ENCODE measurements around the gene SMIM43. TPM values are rescaled to one million over a fixed set of nuclear protein-coding genes. Genes with fewer than 3 reads are reported as not detected.
A peak's percentile ranks its signal among the peaks of the same experiment; 100 is the strongest.
"Not testable (repeated sequence)": the region's sequence is repeated elsewhere in the genome, so short reads cannot be mapped to it uniquely, and the experiment has no call there.

SMIM43 gene
- total and polyA plus RNA-seq, 5 donors: 0.07 to 0.12 TPM; not detected in 3

- Histone ChIP-seq H3K9me3 (ENCODE audit: control insufficient read depth, low read length) (no peaks in the 10 kb centered on the region), H3K27ac (ENCODE audit: low read length) (no peak overlapping the region), H3K4me1 (ENCODE audit: control insufficient read depth, insufficient read depth, low read length) (no peaks in the 10 kb centered on the region), H3K27me3 (ENCODE audit: control insufficient read depth, insufficient read depth) (no peaks in the 10 kb centered on the region), H3K4me3 (ENCODE audit: low read length) (no peak overlapping the region)
- DNase-seq (no peak), ATAC-seq (no peak)
- intact Hi-C loops (cut with DNase I): no loop called here
- 66% methylated on average over 3 of the region's 3 CpGs for WGBS
Observed at GRCh38 chr4:121760205-121760604, 4.8 kb downstream of the SMIM43 start.

- no peak for DNase-seq
- no peak overlapping the region for H3K4me3 ChIP-seq (ENCODE audit: low read length)
- no peak overlapping the region for H3K27ac ChIP-seq (ENCODE audit: low read length)
- no peak for ATAC-seq
- intact Hi-C loops (cut with DNase I): no loop called here
- 88% methylated on average over 2 of the region's 2 CpGs for WGBS
- no peaks in the 10 kb centered on the region for H3K27me3 ChIP-seq (ENCODE audit: control insufficient read depth, insufficient read depth)
- H3K4me1 ChIP-seq (ENCODE audit: control insufficient read depth, insufficient read depth, low read length): no peaks in the 10 kb centered on the region
- H3K9me3 ChIP-seq (ENCODE audit: control insufficient read depth, low read length): no peaks in the 10 kb centered on the region
Observed at GRCh38 chr4:121758925-121759568, 5.9 kb downstream of the SMIM43 start.

- H3K4me1 ChIP-seq (ENCODE audit: control insufficient read depth, insufficient read depth, low read length); ATAC-seq; H3K9me3 ChIP-seq (ENCODE audit: control insufficient read depth, low read length); H3K27me3 ChIP-seq (ENCODE audit: control insufficient read depth, insufficient read depth); H3K4me3 ChIP-seq (ENCODE audit: low read length); intact Hi-C loops (cut with DNase I); DNase-seq; H3K27ac ChIP-seq (ENCODE audit: low read length): not testable (repeated sequence)
- WGBS: 82% methylated on average over 1 of the region's 1 CpG
Observed at GRCh38 chr4:121752142-121752541, 12.8 kb downstream of the SMIM43 start.

- Histone ChIP-seq H3K9me3 (ENCODE audit: control insufficient read depth, low read length) (no peaks in the 10 kb centered on the region), H3K27me3 (ENCODE audit: control insufficient read depth, insufficient read depth) (no peaks in the 10 kb centered on the region), H3K4me1 (ENCODE audit: control insufficient read depth, insufficient read depth, low read length) (no peaks in the 10 kb centered on the region), H3K4me3 (ENCODE audit: low read length) (no peak overlapping the region), H3K27ac (ENCODE audit: low read length) (no peak overlapping the region)
- intact Hi-C loops (cut with DNase I): no loop called here
- ATAC-seq: no peak
- no peak for DNase-seq
- 31% methylated on average over 4 of the region's 4 CpGs for WGBS
Observed at GRCh38 chr4:121749225-121749624, 15.7 kb downstream of the SMIM43 start.

- ATAC-seq (no peak), DNase-seq (no peak)
- Histone ChIP-seq H3K4me3 (ENCODE audit: low read length) (no peak overlapping the region), H3K4me1 (ENCODE audit: control insufficient read depth, insufficient read depth, low read length) (no peaks in the 10 kb centered on the region), H3K27ac (ENCODE audit: low read length) (no peak overlapping the region), H3K27me3 (ENCODE audit: control insufficient read depth, insufficient read depth) (no peaks in the 10 kb centered on the region), H3K9me3 (ENCODE audit: control insufficient read depth, low read length) (no peaks in the 10 kb centered on the region)
- intact Hi-C loops (cut with DNase I): no loop called here
- whole genome bisulfite sequencing: 65% methylated on average over 3 of the region's 3 CpGs
Observed at GRCh38 chr4:121742794-121743193, 22.2 kb downstream of the SMIM43 start.

GRCh38 chr4:121741751-121742150, 23.2 kb downstream of the SMIM43 start:
- Histone ChIP-seq H3K27ac (ENCODE audit: low read length) (no peak overlapping the region), H3K4me3 (ENCODE audit: low read length) (no peak overlapping the region), H3K27me3 (ENCODE audit: control insufficient read depth, insufficient read depth) (no peaks in the 10 kb centered on the region), H3K4me1 (ENCODE audit: control insufficient read depth, insufficient read depth, low read length) (no peaks in the 10 kb centered on the region), H3K9me3 (ENCODE audit: control insufficient read depth, low read length) (no peaks in the 10 kb centered on the region)
- no peak for DNase-seq
- ATAC-seq: peak; percentile 60 to 65
- 37% methylated on average over 7 of the region's 7 CpGs for WGBS
- intact Hi-C loops (cut with DNase I): no loop called here

- intact Hi-C loops (cut with DNase I): no loop called here
- no peak for DNase-seq
- no peaks in the 10 kb centered on the region for H3K4me1 ChIP-seq (ENCODE audit: control insufficient read depth, insufficient read depth, low read length)
- WGBS: 76% methylated on average over 12 of the region's 12 CpGs
- H3K9me3 ChIP-seq (ENCODE audit: control insufficient read depth, low read length): no peaks in the 10 kb centered on the region
- no peak overlapping the region for H3K4me3 ChIP-seq (ENCODE audit: low read length)
- H3K27ac ChIP-seq (ENCODE audit: low read length): no peak overlapping the region
- H3K27me3 ChIP-seq (ENCODE audit: control insufficient read depth, insufficient read depth): no peaks in the 10 kb centered on the region
- ATAC-seq: no peak
Observed at GRCh38 chr4:121740796-121741409, 24.1 kb downstream of the SMIM43 start.

- 28% methylated on average over 2 of the region's 2 CpGs for WGBS
- no peak overlapping the region for H3K4me3 ChIP-seq (ENCODE audit: low read length)
- no peaks in the 10 kb centered on the region for H3K9me3 ChIP-seq (ENCODE audit: control insufficient read depth, low read length)
- intact Hi-C loops (cut with DNase I): loop anchor here in 2 of 4 donors (10.0 kb wide), 2 partner anchors 255 to 365 kb away; no protein-coding TSS in a partner anchor
- no peak overlapping the region for H3K27ac ChIP-seq (ENCODE audit: low read length)
- ATAC-seq (no peak), DNase-seq (no peak)
- H3K27me3 ChIP-seq (ENCODE audit: control insufficient read depth, insufficient read depth): no peaks in the 10 kb centered on the region
- no peaks in the 10 kb centered on the region for H3K4me1 ChIP-seq (ENCODE audit: control insufficient read depth, insufficient read depth, low read length)
Observed at GRCh38 chr4:121739575-121739974, 25.4 kb downstream of the SMIM43 start.

- Histone ChIP-seq H3K9me3 (ENCODE audit: control insufficient read depth, low read length) (no peaks in the 10 kb centered on the region), H3K27ac (ENCODE audit: low read length) (no peak overlapping the region), H3K4me3 (ENCODE audit: low read length) (no peak overlapping the region), H3K27me3 (ENCODE audit: control insufficient read depth, insufficient read depth) (no peaks in the 10 kb centered on the region), H3K4me1 (ENCODE audit: control insufficient read depth, insufficient read depth, low read length) (no peaks in the 10 kb centered on the region)
- DNase-seq: no peak
- peak; percentile 44 to 58 for ATAC-seq
- WGBS: 56% methylated on average over 2 of the region's 2 CpGs
- intact Hi-C loops (cut with DNase I): loop anchor here in 2 of 4 donors (10.0 kb wide), 2 partner anchors 254 to 364 kb away; no protein-coding TSS in a partner anchor
Observed at GRCh38 chr4:121738780-121739535, 26.0 kb downstream of the SMIM43 start.

- 40% methylated on average over 10 of the region's 10 CpGs for WGBS
- DNase-seq (no peak), ATAC-seq (no peak)
- no peaks in the 10 kb centered on the region for H3K9me3 ChIP-seq (ENCODE audit: control insufficient read depth, low read length)
- H3K27me3 ChIP-seq (ENCODE audit: control insufficient read depth, insufficient read depth): no peaks in the 10 kb centered on the region
- no peak overlapping the region for H3K27ac ChIP-seq (ENCODE audit: low read length)
- no peaks in the 10 kb centered on the region for H3K4me1 ChIP-seq (ENCODE audit: control insufficient read depth, insufficient read depth, low read length)
- intact Hi-C loops (cut with DNase I): loop anchor here in 2 of 4 donors (10.0 kb wide), 2 partner anchors 253 to 363 kb away; no protein-coding TSS in a partner anchor
- no peak overlapping the region for H3K4me3 ChIP-seq (ENCODE audit: low read length)
Observed at GRCh38 chr4:121737846-121738554, 27.0 kb downstream of the SMIM43 start.
